AG10803 (cell line): Measurements from ENCODE around the gene FNIP2.
"Not testable (repeated sequence)": the region's sequence is repeated elsewhere in the genome, so short reads cannot be mapped to it uniquely, and the experiment has no call there.

Source experiments
- DNase-seq: peaks from one replicate; pipeline ENCODE4 v3.0.0; 2010; ENCODE audit warnings: low read depth
- H3K4me3 ChIP-seq: 2 replicates; pipeline ENCODE4 v1.5.1; 2011; ENCODE audit warnings: mild to moderate bottlenecking, low read length, control low read depth
- CTCF ChIP-seq: conservative IDR thresholded peaks from 2 replicates; pipeline ENCODE4 v1.5.1; 2011; ENCODE audit warnings: mild to moderate bottlenecking, low read length, control low read depth, inconsistent platforms

The FNIP2 gene

GRCh38 chr4:158785718-158786117 lies 16.9 kb downstream of the FNIP2 start:
- DNase-seq: no peak
- no peak overlapping the region for H3K4me3 ChIP-seq
- TF ChIP-seq CTCF: no peak

- H3K4me3 ChIP-seq: no peak overlapping the region
- peak; percentile 25 for DNase-seq
- TF ChIP-seq CTCF: no peak
These were observed 17.3 kb downstream of the FNIP2 start for GRCh38 chr4:158786121-158786601.

GRCh38 chr4:158786955-158787354 lies 18.1 kb downstream of the FNIP2 start:
- DNase-seq: no peak
- no peak for TF ChIP-seq CTCF
- no peak overlapping the region for H3K4me3 ChIP-seq

GRCh38 chr4:158787709-158788475 lies 19.1 kb downstream of the FNIP2 start:
- TF ChIP-seq CTCF: no peak
- H3K4me3 ChIP-seq: no peak overlapping the region
- no peak for DNase-seq

GRCh38 chr4:158788516-158788915 lies 19.7 kb downstream of the FNIP2 start:
- no peak for TF ChIP-seq CTCF
- peak; percentile 58 for DNase-seq
- no peak overlapping the region for H3K4me3 ChIP-seq

GRCh38 chr4:158789853-158790252 lies 21.0 kb downstream of the FNIP2 start:
- no peak overlapping the region for H3K4me3 ChIP-seq
- TF ChIP-seq CTCF: no peak
- DNase-seq: no peak

- no peak for TF ChIP-seq CTCF
These were observed 24.2 kb downstream of the FNIP2 start for GRCh38 chr4:158793021-158793420.

GRCh38 chr4:158793430-158793829 lies 24.6 kb downstream of the FNIP2 start:
- not testable (repeated sequence) for H3K4me3 ChIP-seq, DNase-seq

More at GRCh38 chr4:158793021-158793420, 24.2 kb downstream of the FNIP2 start:
- peak; percentile 29 for DNase-seq
- H3K4me3 ChIP-seq: no peak overlapping the region
